Common myeloid progenitor, CD34-positive (primary cell): Measurements from ENCODE around the gene PPP1R1B.

Experiments
- CTCF ChIA-PET: fragments of 350-600 bp; sonication (Branson Sonifier 250); formaldehyde crosslinking; loops from one replicate; lab custom pipeline; 2021; ENCODE audit warnings: antibody characterized with exemption; lab: Charles Lee
- POLR2A ChIA-PET: fragments of 350-600 bp; sonication (Branson Sonifier 250); formaldehyde crosslinking; loops from one replicate; lab custom pipeline; 2021; ENCODE audit warnings: antibody characterized with exemption; lab: Charles Lee
- DNase-seq, 3 donors: peaks; one replicate each; pipeline versions ENCODE4 v3.0.0 to v3.0.0-alpha.2; 2013
- H3K27ac ChIP-seq, 2 experiments: 1 replicate in 1 of 2; 2 replicates in 1 of 2; pipeline ENCODE4 v1.7.0; 2013; ENCODE audit warnings: inconsistent platforms in 2 of 2, low read length in 2 of 2, mild to moderate bottlenecking in 2 of 2, low read depth in 1 of 2, moderate library complexity in 1 of 2; ENCODE audit not compliant: severe bottlenecking in 2 of 2, insufficient read depth in 1 of 2, poor library complexity in 1 of 2
- H3K27me3 ChIP-seq, 5 experiments: replicated peaks in 2 of 5; 1 replicate in 3 of 5; 2 replicates in 2 of 5; pipeline versions ENCODE4 v1.6.1 to v1.7.0; 2013; ENCODE audit warnings: low read length in 4 of 5, mild to moderate bottlenecking in 2 of 5, moderate library complexity in 2 of 5, inconsistent platforms in 1 of 5; ENCODE audit not compliant: insufficient read depth in 5 of 5, control insufficient read depth in 4 of 5
- H3K36me3 ChIP-seq, 4 experiments: 1 replicate in 2 of 4; 2 replicates in 2 of 4; pipeline versions ENCODE4 v1.6.1 to v1.7.0; 2013; ENCODE audit warnings: low read length in 3 of 4, control low read depth in 1 of 4, mild to moderate bottlenecking in 1 of 4; ENCODE audit not compliant: control insufficient read depth in 4 of 4, insufficient read depth in 4 of 4
- H3K4me1 ChIP-seq, 4 experiments: 1 replicate in 3 of 4; 2 replicates in 1 of 4; pipeline versions ENCODE4 v1.6.1 to v1.7.1; 2013; ENCODE audit warnings: low read length in 3 of 4, mild to moderate bottlenecking in 3 of 4, control low read depth in 1 of 4, inconsistent platforms in 1 of 4, moderate library complexity in 1 of 4; ENCODE audit not compliant: control insufficient read depth in 4 of 4, insufficient read depth in 4 of 4; ENCODE audit errors: control extremely low read depth in 1 of 4
- H3K4me3 ChIP-seq, 7 experiments: 1 replicate in 4 of 7; 2 replicates in 3 of 7; pipeline versions ENCODE4 v1.5.1 to v1.7.0; 2013; ENCODE audit warnings: mild to moderate bottlenecking in 7 of 7, low read length in 6 of 7, moderate library complexity in 6 of 7, inconsistent platforms in 2 of 7, low read depth in 2 of 7, control low read depth in 1 of 7; ENCODE audit not compliant: insufficient read depth in 4 of 7, control insufficient read depth in 1 of 7; ENCODE audit errors: extremely low read depth in 1 of 7
- H3K9me3 ChIP-seq, 5 experiments: 1 replicate in 4 of 5; 2 replicates in 1 of 5; pipeline versions ENCODE4 v1.6.1 to v1.7.1; 2013; ENCODE audit warnings: low read length in 4 of 5, mild to moderate bottlenecking in 2 of 5, inconsistent platforms in 1 of 5, low read depth in 1 of 5, moderate library complexity in 1 of 5; ENCODE audit not compliant: control insufficient read depth in 4 of 5, insufficient read depth in 2 of 5; ENCODE audit errors: control extremely low read depth in 1 of 5
- WGBS: methylation state at CpG from one replicate; pipeline ENCODE4 v1.1.5; 2013; ENCODE audit not compliant: insufficient coverage; 5-methylcytosine and 5-hydroxymethylcytosine counted together

The PPP1R1B gene

GRCh38 chr17:39600288-39600996, 26.3 kb upstream of the PPP1R1B start:
- ChIA-PET CTCF (interaction anchor here (1.0 to 1.3 kb wide), 2 partner anchors 21 to 24 kb away, joined by 3 to 5 read pairs; no protein-coding TSS in a partner anchor), POLR2A (no interaction called here)
- Histone ChIP-seq H3K9me3 (no peaks in the 10 kb centered on the region), H3K27ac (no peak overlapping the region), H3K4me1 (peaks cover 0 to 13% (median 6%) of the 10 kb centered on the region in 4 experiments), H3K27me3 (peaks cover 19 to 100% (median 70%) of the 10 kb centered on the region in 5 experiments), H3K36me3 (no peaks in the 10 kb centered on the region), H3K4me3 (no peak overlapping the region)
- no peak for DNase-seq
- WGBS = 7% methylated on average over 12 of the region's 13 CpGs

GRCh38 chr17:39600997-39601597, 25.7 kb upstream of the PPP1R1B start:
- peaks cover 0 to 20% (median 9%) of the 10 kb centered on the region in 4 experiments for H3K4me1 ChIP-seq
- H3K4me3 ChIP-seq = no peak overlapping the region
- ChIA-PET CTCF (interaction anchor here (1.4 kb wide), 1 partner anchor 52 kb away, joined by 3 read pairs; no protein-coding TSS in a partner anchor), POLR2A (interaction anchor here (0.6 kb wide), 1 partner anchor 379 kb away, joined by 3 read pairs; no protein-coding TSS in a partner anchor)
- no peak for DNase-seq
- no peak overlapping the region for H3K27ac ChIP-seq
- WGBS = 9% methylated on average over 10 of the region's 21 CpGs
- H3K9me3 ChIP-seq = no peaks in the 10 kb centered on the region
- H3K27me3 ChIP-seq = peaks cover 19 to 100% (median 70%) of the 10 kb centered on the region in 5 experiments
- no peaks in the 10 kb centered on the region for H3K36me3 ChIP-seq

- Histone ChIP-seq H3K27me3 (peaks cover 19 to 100% (median 73%) of the 10 kb centered on the region in 5 experiments), H3K4me3 (no peak overlapping the region), H3K9me3 (no peaks in the 10 kb centered on the region), H3K27ac (no peak overlapping the region), H3K4me1 (peaks cover 0 to 27% (median 13%) of the 10 kb centered on the region in 4 experiments), H3K36me3 (no peaks in the 10 kb centered on the region)
- POLR2A ChIA-PET = interaction anchor here (0.6 kb wide), 1 partner anchor 378 kb away, joined by 3 read pairs; no protein-coding TSS in a partner anchor
- DNase-seq = peak in 2 of 3 donors; percentile 42 to 46
- CTCF ChIA-PET = interaction anchor here (1.4 kb wide), 1 partner anchor 53 kb away, joined by 3 read pairs; no protein-coding TSS in a partner anchor
- WGBS = 29% methylated on average over 11 of the region's 12 CpGs
Observed at GRCh38 chr17:39601758-39602532, 24.8 kb upstream of the PPP1R1B start.

DNA sequence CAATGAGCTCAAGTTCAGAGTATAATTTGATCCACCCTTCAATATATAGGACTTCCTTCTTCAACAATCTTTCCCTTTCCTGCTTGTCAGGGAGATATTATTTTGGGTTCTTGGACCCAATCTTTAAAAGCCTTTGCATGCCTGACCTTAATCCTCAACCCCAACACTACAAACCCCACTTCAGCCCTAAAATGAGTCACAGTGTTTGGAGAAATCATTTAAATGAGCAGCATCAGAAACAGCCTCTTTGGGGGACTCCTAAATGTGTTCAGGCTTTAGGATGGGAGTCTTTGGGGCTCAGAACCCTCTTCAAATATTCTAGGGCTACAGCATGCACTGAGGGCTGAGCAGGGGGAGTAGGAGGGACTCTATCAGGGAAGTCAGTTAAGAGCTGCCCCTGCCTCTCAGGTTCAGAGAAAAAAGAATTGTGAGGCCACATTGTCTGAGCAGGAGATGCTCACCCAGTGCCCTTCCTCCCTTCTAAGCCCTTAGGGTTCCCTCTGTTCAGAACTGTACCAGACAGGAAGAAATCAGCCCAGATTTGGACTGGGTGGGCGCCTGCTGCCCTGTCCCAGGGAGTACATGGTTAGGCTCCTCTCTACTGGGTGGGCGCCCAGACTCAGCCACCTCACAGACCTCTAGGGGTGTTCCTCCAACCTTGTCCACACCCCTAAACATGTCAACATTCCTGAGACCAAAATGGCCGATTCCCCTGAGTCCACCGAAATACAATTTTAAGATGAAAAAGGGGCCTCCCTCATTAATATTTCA, 24.0 kb upstream of the PPP1R1B start:
- H3K27ac ChIP-seq = no peak overlapping the region
- 83% methylated on average over 1 of the region's 4 CpGs for WGBS
- H3K4me1 ChIP-seq = peaks cover 0 to 31% (median 14%) of the 10 kb centered on the region in 4 experiments
- no peak for DNase-seq
- ChIA-PET POLR2A (no interaction called here), CTCF (interaction anchor here (1.4 kb wide), 1 partner anchor 54 kb away, joined by 3 read pairs; no protein-coding TSS in a partner anchor)
- H3K4me3 ChIP-seq = no peak overlapping the region
- no peaks in the 10 kb centered on the region for H3K36me3 ChIP-seq
- peaks cover 19 to 100% (median 73%) of the 10 kb centered on the region in 5 experiments for H3K27me3 ChIP-seq
- H3K9me3 ChIP-seq = no peaks in the 10 kb centered on the region

- H3K9me3 ChIP-seq = no peaks in the 10 kb centered on the region
- H3K27me3 ChIP-seq = peaks cover 19 to 100% (median 72%) of the 10 kb centered on the region in 5 experiments
- peaks cover 0 to 31% (median 14%) of the 10 kb centered on the region in 4 experiments for H3K4me1 ChIP-seq
- DNase-seq = no peak
- CTCF ChIA-PET = no interaction called here
- no peaks in the 10 kb centered on the region for H3K36me3 ChIP-seq
- no peak overlapping the region for H3K4me3 ChIP-seq
- POLR2A ChIA-PET = no interaction called here
- 6% methylated on average over 8 of the region's 14 CpGs for WGBS
- no peak overlapping the region for H3K27ac ChIP-seq
Observed at GRCh38 chr17:39603304-39604016, 23.3 kb upstream of the PPP1R1B start.
